ENCODE data around the gene CLDN2.
"Not testable (repeated sequence)": the region's sequence is repeated elsewhere in the genome, so short reads cannot be mapped to it uniquely, and the experiment has no call there.

CLDN2 gene, protein sequence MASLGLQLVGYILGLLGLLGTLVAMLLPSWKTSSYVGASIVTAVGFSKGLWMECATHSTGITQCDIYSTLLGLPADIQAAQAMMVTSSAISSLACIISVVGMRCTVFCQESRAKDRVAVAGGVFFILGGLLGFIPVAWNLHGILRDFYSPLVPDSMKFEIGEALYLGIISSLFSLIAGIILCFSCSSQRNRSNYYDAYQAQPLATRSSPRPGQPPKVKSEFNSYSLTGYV

DNA sequence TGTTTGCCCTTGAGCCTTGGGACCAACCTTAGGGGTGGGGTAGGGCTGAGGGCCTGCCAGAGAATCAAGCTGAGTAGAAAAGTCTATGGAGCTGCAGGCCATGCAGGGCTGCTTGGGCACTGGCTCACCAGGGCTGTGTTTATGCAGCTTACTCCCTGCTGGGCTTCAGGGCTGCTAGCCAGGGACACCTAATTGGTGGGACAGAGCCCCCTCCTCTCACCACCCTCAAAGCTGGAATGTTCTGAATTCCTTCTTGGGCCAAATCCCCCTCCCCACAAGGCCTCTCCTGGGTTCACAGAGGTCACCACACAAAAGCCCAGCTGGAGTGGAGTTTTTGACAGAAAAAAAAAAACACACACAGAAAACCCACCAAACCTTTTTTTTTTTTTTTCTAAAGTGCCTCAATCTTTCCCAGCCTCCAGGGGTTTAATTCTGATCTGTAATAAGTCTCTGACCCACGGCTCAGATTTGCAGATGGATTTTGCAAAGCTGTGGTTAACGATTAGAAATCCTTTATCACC lies at the start of gene CLDN2:
Gene CLDN2 (plus strand): TSS at position 471 of the 521 bp plus-strand sequence. CDS start 7,827 bp downstream, outside the sequence.
- no peak for DNase-seq (ENCODE audit: low spot score)

DNA sequence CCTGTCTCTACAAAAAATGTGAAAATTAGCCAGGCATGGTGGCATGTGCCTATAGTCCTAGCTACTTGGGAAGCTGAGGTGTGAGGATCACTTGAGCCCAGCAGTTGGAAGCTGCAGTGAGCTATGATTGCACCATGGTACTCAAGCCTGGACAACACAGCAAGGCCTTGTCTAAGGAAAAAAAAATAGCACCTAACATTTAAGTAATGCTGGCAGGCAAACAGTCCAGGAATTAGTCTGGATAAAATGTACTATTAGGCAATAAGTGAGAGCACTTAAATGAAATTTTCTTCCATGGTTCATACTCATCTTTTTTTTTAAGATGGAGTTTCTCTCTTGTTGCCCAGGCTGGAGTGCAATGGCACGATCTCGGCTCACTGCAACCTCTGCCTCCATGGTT lies 47.4 kb upstream of the CLDN2 start:
- DNase-seq (ENCODE audit: low spot score): not testable (repeated sequence)

DNA sequence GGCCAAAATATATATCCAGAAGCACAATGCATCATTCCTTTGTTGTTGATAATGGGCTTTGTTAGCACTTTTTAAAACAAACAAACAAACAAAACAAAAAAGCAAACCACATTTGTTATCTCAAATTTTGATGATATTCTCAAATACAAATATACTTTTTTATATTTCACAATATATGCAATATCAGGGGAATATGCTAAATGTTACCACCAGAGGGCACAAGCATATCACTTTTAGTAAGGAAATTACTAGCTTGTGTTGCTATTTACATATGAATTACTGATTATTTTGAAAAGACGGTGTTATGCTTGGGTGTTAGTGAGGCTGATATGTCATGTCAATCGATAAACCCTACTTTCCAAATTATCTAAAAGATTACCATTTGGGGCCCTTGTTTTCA lies 46.1 kb upstream of the CLDN2 start:
- DNase-seq (ENCODE audit: low spot score): no peak

DNA sequence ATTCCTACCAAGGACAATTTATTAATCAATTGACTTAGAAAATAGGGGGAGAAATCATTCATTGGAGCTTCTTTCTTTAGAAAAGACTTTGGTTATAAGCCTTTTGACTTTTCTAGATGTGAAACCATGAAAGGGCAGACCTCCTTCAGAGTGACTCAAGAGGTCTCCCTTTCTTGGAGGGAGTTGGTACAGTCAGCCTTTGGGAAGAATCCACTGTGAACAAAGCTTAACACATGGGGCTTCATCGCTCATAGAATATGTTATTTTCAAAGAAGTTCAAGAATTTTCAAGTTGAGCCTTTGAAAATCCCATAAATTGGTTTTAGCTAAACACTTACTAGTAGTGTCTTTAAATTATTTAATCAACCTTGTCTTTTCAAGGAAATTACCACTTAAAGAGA lies 45.1 kb upstream of the CLDN2 start:
- no peak for DNase-seq (ENCODE audit: low spot score)

DNA sequence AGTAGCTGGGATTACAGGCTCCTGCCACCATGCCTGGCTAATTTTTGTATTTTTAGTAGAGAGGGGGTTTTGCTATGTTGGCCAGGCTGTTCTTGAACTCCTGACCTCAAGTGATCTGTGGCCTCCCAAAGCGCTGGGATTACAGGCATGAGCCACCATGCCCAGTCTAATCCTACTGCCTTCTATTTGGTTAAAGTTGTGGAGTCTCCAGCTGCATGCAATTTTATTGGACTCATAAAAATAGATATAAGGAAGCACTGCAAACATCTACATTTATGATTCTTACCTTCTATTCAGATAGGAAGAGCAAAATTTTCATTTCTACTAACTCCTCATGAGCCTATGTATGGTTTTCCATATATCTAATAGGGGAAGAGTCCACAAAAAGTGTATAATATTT lies 30.7 kb upstream of the CLDN2 start:
- DNase-seq (ENCODE audit: low spot score): no peak

DNA sequence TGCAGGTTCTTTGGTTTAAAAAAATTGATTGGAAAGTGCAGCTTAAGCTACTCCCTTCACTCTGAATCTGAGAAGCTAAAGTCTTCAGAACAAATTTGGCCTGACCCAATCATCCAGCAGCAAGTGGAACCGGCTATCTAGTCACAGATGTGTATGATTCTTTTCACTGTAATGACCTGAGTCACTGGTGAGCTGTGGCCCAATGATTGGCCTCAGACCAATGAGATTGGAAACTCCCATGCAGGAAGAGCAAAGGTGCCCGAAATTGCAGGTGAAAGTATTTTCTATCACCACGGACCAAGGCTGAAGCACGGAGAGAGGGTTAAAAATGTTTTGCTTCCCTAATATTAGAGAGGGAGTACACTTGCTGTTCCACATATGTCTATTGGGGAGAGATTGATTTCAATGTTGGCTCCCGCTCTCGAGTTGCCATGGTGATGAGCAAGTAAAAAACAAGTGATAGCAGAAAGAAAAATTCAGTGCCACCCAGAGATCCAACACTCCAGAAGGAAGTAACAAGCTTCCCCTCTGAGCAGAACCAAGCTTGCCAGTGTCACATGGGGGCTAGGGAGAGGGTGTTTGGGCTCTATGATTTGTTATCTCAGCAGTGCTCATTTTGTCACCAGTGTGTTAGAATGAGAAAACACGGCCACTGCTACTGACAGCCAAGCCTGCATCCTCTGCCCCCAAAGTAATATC lies 28.3 kb upstream of the CLDN2 start:
- no peak for DNase-seq (ENCODE audit: low spot score)

DNA sequence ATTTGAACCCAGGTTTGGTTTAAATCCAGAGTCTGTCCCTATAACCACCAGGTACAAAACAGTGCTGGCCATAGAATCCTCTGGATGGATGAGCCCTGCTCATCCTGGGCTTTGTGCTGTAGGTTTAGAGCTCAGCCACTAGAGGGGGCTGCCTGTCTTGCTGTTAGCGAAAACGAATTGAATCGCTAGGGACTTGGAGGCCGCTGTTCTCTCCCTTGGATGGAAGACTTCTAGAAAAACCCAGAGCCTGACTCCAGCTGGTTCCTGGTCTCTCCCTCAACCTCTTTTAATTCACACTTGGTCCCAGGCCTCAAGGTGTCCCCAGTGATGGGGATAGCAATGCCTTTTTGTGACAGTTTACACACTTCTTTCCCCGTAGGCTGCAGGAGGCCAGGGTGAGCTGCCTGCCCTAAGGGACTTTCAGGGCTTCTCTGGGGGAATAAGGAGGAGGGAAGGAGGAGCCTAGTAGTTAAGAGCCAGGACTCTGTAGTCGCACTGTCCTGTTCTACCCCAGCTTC lies 25.8 kb upstream of the CLDN2 start:
- no peak for DNase-seq (ENCODE audit: low spot score)

DNA sequence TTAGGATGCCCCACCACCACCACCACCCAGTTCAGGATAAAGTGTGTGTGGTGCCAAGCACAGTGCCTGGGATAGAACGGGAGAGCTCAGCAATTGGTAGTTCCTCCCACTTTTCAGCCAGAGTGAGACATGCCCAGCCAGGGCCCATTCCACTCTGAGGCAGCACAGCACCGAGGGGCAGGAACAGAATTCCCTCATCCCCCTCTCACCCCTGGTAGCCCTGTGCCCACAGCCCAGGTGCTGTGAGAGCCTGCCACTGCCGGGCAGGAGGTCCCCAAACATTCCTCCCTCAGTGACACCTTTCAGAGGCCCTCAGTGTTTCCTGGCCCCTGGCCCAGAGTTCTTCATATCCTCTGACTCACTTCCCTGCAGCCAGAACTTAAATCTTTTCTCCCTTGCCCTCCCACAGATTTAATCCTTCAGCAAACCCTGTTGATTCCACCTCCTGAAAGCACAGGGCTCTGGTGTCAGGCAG lies 25.2 kb upstream of the CLDN2 start:
- DNase-seq (ENCODE audit: low spot score): no peak

DNA sequence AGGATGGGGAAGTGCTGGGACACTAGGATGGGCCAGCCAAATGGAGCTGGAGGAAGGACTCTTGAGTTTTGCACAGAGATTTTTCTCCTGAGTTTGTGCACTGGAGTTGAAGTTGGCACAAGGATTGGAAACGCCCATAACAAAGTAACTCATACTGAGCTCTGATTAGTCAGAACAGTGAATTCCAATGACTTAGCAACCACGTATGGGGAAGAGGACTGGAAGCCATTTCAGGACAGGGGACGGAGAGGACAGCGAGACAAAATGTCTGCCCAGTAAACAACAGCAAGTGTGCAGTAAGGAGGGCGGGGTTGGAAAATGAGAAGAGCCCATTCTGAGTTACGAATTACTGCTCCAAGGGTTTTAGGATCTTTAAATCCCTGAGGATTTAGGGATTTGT lies 22.9 kb upstream of the CLDN2 start:
- no peak for DNase-seq (ENCODE audit: low spot score)

DNA sequence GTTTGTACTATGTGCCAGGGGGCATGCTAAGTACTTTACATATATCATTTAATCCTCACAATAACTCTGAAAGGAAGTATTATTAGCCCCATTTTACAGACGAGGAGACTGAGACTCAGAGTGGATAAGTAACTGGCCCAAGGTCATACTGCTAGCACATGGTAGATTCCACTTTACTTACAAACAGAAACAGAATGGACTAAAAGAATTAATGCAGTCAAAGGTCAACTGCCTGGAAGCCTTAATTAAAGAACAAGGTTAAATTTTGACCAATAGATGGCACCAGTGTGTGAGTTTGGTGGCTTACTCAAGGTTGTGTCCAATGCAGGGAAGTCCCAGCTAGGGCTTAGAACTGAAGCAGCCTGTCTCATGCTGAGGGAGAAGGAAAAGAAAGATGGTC lies 21.7 kb upstream of the CLDN2 start:
- no peak for DNase-seq (ENCODE audit: low spot score)

DNA sequence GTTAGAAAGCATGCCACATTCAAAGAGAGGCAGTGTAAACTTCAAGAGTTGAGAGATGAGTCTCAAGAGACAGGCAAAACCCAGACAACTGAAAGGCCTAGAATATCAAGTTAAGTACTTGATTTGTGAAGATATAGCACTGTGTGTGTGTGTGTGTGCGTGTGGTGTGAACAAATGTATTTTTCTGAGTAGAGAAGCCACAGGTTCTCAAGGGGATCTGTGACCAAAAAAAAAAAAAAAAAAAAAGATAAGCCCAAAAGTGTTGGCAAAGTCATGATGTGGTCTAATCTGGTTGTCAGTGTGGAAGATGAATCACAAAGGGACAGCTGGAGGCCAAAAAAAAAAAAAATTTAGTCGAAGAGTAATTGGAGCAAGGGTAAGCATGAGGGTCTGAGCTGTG lies 20.9 kb upstream of the CLDN2 start:
- no peak for DNase-seq (ENCODE audit: low spot score)

DNA sequence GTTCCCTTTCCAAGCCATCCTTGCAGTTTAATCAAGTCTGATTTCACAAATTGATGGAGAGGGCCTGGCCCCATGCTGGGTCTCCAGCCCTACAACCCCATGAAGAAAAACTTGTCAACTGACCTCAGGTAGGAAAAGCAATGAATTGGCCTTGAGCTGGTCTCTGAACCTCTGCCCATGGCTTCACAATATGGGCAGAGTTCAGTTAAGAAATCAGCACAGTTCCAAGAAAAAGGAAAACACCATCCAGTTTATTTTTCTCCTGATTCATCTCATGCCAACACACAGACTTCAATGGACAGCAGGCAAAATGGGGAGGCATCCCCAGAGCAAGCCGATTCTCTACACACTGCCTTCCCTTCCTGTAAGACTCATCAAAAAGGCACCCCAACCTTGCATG lies 20.4 kb upstream of the CLDN2 start:
- DNase-seq (ENCODE audit: low spot score): no peak

DNA sequence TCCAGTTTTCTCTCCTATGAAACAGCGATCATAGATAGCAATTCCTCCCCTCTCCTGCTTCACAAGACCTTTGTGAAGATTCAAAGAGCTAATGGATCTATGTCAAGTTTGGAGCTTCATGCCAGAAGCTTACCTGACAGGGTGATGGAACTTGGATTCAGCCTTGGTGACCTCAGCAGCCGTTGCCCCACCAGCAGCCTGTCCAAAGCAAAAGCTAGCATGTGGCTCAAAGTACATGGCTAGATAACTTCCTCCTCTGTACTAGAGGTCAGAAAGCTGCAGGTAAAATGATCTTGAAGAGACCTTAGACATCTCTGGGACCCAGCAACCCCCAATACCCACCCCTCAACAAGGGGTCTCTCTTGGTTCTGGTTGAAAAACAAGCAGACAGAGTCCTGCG lies 18.9 kb upstream of the CLDN2 start:
- no peak for DNase-seq (ENCODE audit: low spot score)

DNA sequence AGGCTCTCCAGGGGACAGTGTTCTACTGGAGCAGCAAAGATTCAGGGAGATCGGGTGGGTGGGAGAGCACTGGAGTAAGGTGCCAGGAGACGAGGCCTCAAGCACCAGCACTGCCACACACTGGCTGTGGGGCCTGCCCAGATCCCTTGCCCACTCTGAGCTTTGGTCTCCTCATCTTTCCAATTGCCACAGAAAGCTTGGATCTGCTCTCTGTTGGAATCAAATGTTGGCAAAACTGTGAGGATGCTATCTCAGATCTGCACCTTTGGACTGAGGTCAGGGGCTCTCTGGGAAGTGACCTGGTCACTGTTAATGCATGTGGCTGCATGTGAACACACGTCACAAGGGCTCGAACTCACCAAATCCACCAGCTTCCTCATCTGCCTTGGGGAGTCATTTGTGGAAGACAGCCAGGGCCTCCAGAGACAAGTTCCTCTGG lies 18.4 kb upstream of the CLDN2 start:
- no peak for DNase-seq (ENCODE audit: low spot score)

DNA sequence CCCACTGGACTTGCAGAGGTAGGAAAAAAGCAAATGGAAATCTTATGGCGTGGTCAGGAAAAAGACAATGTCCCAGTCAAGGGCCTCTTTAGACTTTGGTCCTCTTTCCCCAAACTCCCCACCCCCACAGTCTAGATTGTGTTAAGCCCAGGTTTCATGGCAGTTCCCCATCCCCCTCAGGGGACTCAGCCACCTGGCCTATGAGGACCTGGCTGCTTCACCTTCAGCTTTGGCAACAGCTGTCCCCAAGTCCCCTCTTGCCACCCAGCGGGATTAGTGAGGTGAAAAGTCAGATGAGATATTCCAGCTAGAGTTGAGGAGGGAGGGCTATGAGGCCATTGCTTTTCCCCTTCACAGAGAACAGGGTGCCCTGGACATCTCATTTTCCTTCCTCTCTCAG lies 17.5 kb upstream of the CLDN2 start:
- DNase-seq (ENCODE audit: low spot score): no peak

DNA sequence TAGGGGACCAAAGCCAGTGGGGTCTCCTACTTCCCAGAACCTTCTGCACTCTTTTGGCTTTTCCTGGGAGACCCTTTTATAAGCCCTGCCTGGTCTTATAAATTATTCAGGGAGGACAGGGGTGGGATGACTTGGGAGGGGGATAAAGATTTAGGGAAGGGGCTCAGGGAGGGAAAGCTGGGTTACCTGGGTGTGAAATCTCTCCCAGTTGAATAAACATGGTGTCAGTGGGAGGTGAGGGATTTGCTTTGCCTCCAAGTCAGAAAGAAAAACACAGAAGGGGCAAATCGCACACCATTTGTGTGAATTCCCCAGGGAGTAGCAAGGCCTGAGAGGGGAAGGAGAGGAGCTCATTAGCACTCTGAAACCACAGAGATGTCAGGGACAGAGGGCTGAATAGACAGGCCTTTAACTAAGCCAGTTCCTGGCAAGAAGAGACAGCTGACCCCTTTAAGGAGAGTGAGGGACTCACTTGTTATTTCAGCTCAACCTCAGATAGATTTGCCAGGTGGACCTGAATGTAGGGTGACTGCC lies 16.8 kb upstream of the CLDN2 start, which contains the start of gene RIPPLY1:
Gene RIPPLY1 (minus strand): TSS at position 51 of the 534 bp plus-strand sequence. CDS start 54 bp downstream, outside the sequence.
- DNase-seq (ENCODE audit: low spot score): no peak

DNA sequence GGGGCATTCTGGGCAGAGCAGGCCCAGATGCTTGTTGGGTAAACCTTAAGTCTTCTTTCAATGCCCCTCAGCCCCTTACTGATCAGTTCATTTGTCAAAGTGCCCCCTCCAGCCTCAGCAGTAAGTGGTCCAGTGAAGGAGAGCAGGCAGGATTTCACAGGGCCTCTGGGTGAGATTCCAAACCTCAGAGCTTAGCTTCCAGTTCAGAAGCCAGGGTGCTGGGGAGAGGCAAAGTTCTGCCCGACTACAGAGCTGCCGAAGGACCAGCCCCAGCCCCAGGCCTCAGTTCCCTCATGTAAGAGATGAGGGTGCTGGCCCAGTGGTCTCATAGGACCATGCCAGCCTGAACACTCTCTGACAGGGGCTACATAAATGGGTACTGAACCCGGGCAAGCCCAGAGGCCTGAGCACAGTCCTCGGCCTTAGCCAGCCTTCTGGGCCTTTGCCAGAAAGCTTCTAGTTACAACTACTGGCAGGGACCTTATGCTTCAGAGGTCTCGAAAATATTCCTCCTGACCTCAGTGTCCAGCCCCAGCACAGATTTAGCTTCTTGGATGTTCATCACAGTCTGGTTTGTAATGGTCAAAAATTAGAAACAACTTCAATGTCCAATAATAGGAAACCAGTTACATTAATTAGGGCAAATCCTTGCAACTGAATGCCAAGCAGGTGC lies 16.2 kb upstream of the CLDN2 start:
- DNase-seq (ENCODE audit: low spot score): no peak

DNA sequence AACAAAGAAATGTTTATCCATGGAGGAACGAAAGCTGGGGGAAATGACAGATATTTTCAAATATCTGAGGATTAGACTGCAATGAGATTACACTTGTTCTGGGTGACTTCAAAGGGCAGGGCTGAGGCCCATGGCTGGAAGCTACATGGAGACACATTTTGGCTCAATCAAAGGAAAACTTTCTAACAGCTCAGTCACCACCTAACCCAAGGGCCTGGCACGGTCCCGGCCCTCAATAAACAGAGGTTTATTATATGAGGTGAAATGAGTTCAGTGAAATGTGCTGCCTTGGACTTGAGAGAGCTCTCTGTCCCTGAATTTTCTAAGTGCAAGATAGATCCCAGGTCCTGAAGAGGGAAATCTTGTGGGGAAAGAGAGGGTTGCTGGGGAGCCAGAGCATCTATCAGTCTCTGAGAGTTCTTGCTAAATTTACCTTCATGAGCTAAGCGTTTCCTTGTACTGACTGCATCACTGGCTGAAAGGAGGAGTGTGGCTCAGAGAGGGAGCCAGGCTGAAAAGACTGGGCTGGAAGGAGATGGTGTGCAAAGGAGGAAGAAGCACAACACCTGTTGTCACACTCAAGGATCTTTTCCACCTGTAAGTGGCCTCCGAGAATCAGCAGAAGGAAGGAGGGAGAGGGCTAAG lies 15.0 kb upstream of the CLDN2 start:
- no peak for DNase-seq (ENCODE audit: low spot score)

DNA sequence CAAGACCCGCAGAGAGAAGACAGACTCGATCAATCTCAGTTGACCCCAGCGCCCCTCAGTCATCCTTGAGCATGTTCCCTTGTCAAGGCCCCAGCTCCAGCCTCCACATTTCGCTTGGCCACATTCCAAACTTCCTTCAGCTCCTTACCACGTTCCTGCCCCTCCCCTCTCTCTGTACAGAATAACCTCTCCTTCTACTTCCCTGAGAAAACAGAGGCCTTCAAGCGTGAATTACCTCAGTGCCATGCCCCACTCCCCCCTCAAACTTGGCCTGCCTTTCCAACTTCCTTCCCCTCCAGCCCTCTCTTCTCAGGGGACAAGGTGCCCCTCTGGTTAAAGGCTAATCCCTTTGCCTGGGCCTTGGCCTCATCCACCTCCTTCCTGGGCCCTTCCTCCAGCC lies 13.8 kb upstream of the CLDN2 start:
- DNase-seq (ENCODE audit: low spot score): no peak

DNA sequence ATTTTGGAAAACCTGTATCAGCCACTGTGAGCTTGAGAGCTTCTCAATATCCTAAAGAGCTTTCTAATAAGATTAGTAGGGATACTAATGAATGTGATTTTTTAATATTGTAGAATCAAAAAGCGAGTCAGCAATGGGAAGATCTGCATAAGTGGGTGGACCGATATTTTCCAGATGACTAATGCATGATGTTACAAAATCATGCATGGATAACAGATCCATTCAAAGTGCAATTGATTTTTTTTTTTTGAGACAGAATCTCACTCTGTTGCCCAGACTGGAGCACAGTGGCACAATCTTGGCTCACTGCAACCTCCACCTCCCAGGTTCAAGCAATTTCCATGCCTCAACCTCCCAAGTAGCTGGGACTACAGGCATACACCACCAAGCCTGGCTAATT lies 7.3 kb upstream of the CLDN2 start:
- DNase-seq (ENCODE audit: low spot score): no peak

DNA sequence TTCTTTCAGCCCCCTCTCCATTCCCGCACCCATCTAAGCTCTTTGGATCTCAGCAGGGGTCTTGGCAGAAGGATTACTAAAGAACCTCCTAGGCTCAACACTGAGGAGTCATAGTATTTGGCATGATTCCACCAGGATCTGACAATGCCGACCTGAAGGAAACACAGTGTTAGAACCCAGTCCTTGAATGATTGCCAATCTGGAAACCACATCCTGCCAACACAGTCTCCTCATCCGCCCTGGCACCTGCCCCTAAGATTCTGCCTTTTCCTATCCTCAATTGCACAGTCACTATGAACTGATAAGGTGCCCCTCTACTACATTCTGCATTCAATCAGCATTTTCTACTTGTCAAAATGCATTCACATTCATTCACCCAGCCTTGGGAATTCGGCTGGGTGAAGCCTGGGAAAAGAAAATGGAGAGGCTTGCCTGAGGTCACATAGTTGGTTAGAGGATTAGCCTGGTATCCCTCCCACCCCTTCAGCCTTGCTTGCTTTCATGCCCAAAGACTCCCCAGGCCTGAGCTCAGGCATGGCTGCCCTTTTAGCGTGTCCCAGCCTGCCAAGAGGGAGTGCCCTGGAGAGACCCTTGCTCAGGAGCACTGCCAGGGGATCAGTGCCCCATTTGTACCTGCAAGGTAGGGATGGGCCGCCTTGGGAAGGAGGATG lies 2.2 kb upstream of the CLDN2 start:
- no peak for DNase-seq (ENCODE audit: low spot score)

Data from left forelimb (tissue), 1 donor.